HepG2 (cell line): ENCODE results near the gene ERLIN1. TPM values are rescaled to one million over a fixed set of nuclear protein-coding genes. Genes with fewer than 3 reads are reported as not detected.

ENCODE experiments used
- CBFB ChIP-seq: sonication (generic); formaldehyde crosslinking; IDR thresholded peaks from 2 replicates; pipeline ENCODE4 v1.4.0; 2020; ENCODE audit warnings: missing genetic modification reagents
- CREB1 ChIP-seq, 2 experiments: fragments of 450-650 bp in 1 of 2; IDR thresholded peaks; 2 replicates each; pipeline ENCODE4 v1.6.1; 2016 to 2017; ENCODE audit warnings: control low read depth in 1 of 2, mild to moderate bottlenecking in 1 of 2, missing compliant biosample characterization in 1 of 2, missing genetic modification characterization in 1 of 2
- HNF1B ChIP-seq: sonication (generic); formaldehyde crosslinking; IDR thresholded peaks from 2 replicates; pipeline ENCODE4 v1.5.1; 2020; ENCODE audit warnings: mild to moderate bottlenecking, moderate library complexity, missing genetic modification reagents
- HOXD1 ChIP-seq: sonication (generic); formaldehyde crosslinking; IDR thresholded peaks from 2 replicates; pipeline ENCODE4 v1.5.0; 2020; ENCODE audit warnings: missing genetic modification reagents
- KAT7 ChIP-seq: IDR thresholded peaks from 2 replicates; pipeline ENCODE4 v1.6.1; 2018; ENCODE audit warnings: borderline replicate concordance, missing compliant biosample characterization
- KDM5A ChIP-seq: fragments of 200-600 bp; sonication (generic); IDR thresholded peaks from 2 replicates; pipeline ENCODE4 v1.7.0; 2018; ENCODE audit warnings: antibody characterized with exemption, mild to moderate bottlenecking, low read length, borderline replicate concordance
- MAF1 ChIP-seq: sonication (generic); formaldehyde crosslinking; IDR thresholded peaks from 2 replicates; pipeline ENCODE4 v1.5.0; 2020; ENCODE audit warnings: missing genetic modification reagents, borderline replicate concordance
- NFE2 ChIP-seq: sonication (generic); formaldehyde crosslinking; IDR thresholded peaks from 2 replicates; pipeline ENCODE4 v1.4.0; 2020; ENCODE audit warnings: missing genetic modification reagents
- RBM39 ChIP-seq: fragments of 200-400 bp; formaldehyde crosslinking; IDR thresholded peaks from one replicate; pipeline ENCODE4 v1.6.1; 2018; ENCODE audit warnings: antibody characterized with exemption, mild to moderate bottlenecking, low read depth, low read length; ENCODE audit not compliant: poor library complexity, severe bottlenecking
- RXRA ChIP-seq: sonication (generic); formaldehyde crosslinking; IDR thresholded peaks from 2 replicates; pipeline ENCODE4 v1.5.1; 2020; ENCODE audit warnings: missing genetic modification reagents
- SALL2 ChIP-seq: sonication (generic); formaldehyde crosslinking; IDR thresholded peaks from 2 replicates; pipeline ENCODE4 v1.8.1; 2023; ENCODE audit warnings: mild to moderate bottlenecking, missing genetic modification reagents, inconsistent platforms
- SP5 ChIP-seq: IDR thresholded peaks from 2 replicates; pipeline ENCODE4 v1.6.1; 2016; ENCODE audit warnings: low read depth, borderline replicate concordance
- TEAD3 ChIP-seq: optimal IDR thresholded peaks from 2 replicates; pipeline ENCODE3; 2016; ENCODE audit warnings: borderline replicate concordance
- ZFP37 ChIP-seq: sonication (generic); formaldehyde crosslinking; IDR thresholded peaks from 2 replicates; pipeline ENCODE4 v1.4.0; 2020; ENCODE audit warnings: missing genetic modification reagents, borderline replicate concordance
- ZNF281 ChIP-seq: sonication (generic); formaldehyde crosslinking; IDR thresholded peaks from 2 replicates; pipeline ENCODE4 v1.4.0; 2020; ENCODE audit warnings: missing genetic modification reagents, borderline replicate concordance
- ZNF7 ChIP-seq: IDR thresholded peaks from 2 replicates; pipeline ENCODE4 v1.6.1; 2016; ENCODE audit warnings: missing biosample characterization, missing genetic modification reagents
- ZNF710 ChIP-seq: sonication (generic); formaldehyde crosslinking; IDR thresholded peaks from 2 replicates; pipeline ENCODE4 v1.5.0; 2020; ENCODE audit warnings: mild to moderate bottlenecking, missing genetic modification reagents, borderline replicate concordance
- ZSCAN21 ChIP-seq: sonication (generic); formaldehyde crosslinking; IDR thresholded peaks from 2 replicates; pipeline ENCODE4 v1.8.0; 2022; ENCODE audit warnings: mild to moderate bottlenecking, missing genetic modification reagents, moderate library complexity, borderline replicate concordance
- ZSCAN5A ChIP-seq: sonication (generic); formaldehyde crosslinking; IDR thresholded peaks from 2 replicates; pipeline ENCODE4 v1.8.0; 2022; ENCODE audit warnings: mild to moderate bottlenecking, missing genetic modification reagents, borderline replicate concordance
- polyA plus RNA-seq, 8 experiments: library from polyadenylated mRNA; depleted of rRNA in 3 of 8; stranded (reverse) in 7 of 8; unstranded in 1 of 8; fragments of >200 nt; fragmentation: Illumina TruSeq in 4 of 8; extraction: Trizol in 4 of 8; gene quantifications; 2 replicates each; pipeline versions ENCODE4 v1.2.1 to v1.2.3, GENCODE V29; 2011 to 2016; ENCODE audit warnings: low read depth in 4 of 8, missing spikeins in 1 of 8, mixed read lengths in 1 of 8; ENCODE audit not compliant: insufficient read depth in 1 of 8
- total RNA-seq, 5 experiments: library from RNA; depleted of rRNA; stranded (reverse); fragments of >200 nt; fragmentation: Illumina TruSeq; extraction: Trizol; gene quantifications; 2 replicates each; pipeline ENCODE4 v1.2.3, GENCODE V29; 2016; ENCODE audit warnings: low read depth in 1 of 5
- TF ChIP-seq, protein P1 (sequence below): IDR thresholded peaks from 2 replicates; pipeline ENCODE4 v1.6.1; 2016
- TF ChIP-seq, protein P2 (sequence below): sonication (generic); formaldehyde crosslinking; IDR thresholded peaks from 2 replicates; pipeline ENCODE4 v1.4.0; 2020; ENCODE audit warnings: mild to moderate bottlenecking, missing genetic modification reagents

ERLIN1 gene
- total and polyA plus RNA-seq, 2 of the 13 experiments (the other 11 are each of a cell fraction or from before 2014, with no cell fraction given): 56.8 to 69.3 TPM

GRCh38 chr10:100100651-100101184 is 85.1 kb downstream of the ERLIN1 start (continued):
- TF ChIP-seq ZNF281 (CRISPR knock-in tag) (no peak), HOXD1 (CRISPR knock-in tag) (no peak), SP5 (CRISPR knock-in tag) (no peak), ZNF7 (CRISPR knock-in tag) (no peak), RBM39 (no peak), NFE2 (no peak), KDM5A (peak; percentile 49), ZNF710 (CRISPR knock-in tag) (peak; percentile 81; the same call in 1 of the 2 replicates), SALL2 (CRISPR knock-in tag) (0 out of 2 replicates have a peak, but pooled peaks have one; percentile 29), CBFB (CRISPR knock-in tag) (no peak), HNF1B (CRISPR knock-in tag) (peak; percentile 40; the same call in 1 of the 2 replicates), CREB1 (IDR thresholded peaks at IDR 0.05) (no peak), CREB1 (CRISPR knock-in tag; IDR thresholded peaks at IDR 0.05) (no peak), ZSCAN21 (0 out of 2 replicates have a peak, but pooled peaks have one; percentile 35), MAF1 (CRISPR knock-in tag) (no peak), RXRA (CRISPR knock-in tag) (no peak), ZSCAN5A (CRISPR knock-in tag) (no peak), TEAD3 (CRISPR knock-in tag) (peak; percentile 20), ZFP37 (CRISPR knock-in tag) (no peak), KAT7 (CRISPR knock-in tag) (peak; percentile 66; the same call in 1 of the 2 replicates)
- TF ChIP-seq, protein P1, sequence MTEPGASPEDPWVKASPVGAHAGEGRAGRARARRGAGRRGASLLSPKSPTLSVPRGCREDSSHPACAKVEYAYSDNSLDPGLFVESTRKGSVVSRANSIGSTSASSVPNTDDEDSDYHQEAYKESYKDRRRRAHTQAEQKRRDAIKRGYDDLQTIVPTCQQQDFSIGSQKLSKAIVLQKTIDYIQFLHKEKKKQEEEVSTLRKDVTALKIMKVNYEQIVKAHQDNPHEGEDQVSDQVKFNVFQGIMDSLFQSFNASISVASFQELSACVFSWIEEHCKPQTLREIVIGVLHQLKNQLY (CRISPR knock-in tag): no peak
- TF ChIP-seq, protein P2, sequence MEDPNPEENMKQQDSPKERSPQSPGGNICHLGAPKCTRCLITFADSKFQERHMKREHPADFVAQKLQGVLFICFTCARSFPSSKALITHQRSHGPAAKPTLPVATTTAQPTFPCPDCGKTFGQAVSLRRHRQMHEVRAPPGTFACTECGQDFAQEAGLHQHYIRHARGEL (CRISPR knock-in tag): no peak
